GM13977 (cell line): Measurements from ENCODE around the gene PPP2R2B.

Experiments
- DNase-seq: peaks from one replicate; pipeline ENCODE4 v3.0.0; 2012; ENCODE audit warnings: low spot score
- CTCF ChIP-seq: IDR thresholded peaks from 2 replicates; pipeline ENCODE4 v1.5.1; 2012; ENCODE audit warnings: mild to moderate bottlenecking, control low read depth; ENCODE audit not compliant: insufficient read depth; ENCODE audit errors: extremely low read depth, missing control alignments
- in situ Hi-C: fragments of 300-500 bp; cut with MboI; formaldehyde crosslinking; loops from one replicate; pipeline ENCODE4 v1.12.0; 2022; ENCODE audit warnings: low sequenced_read_pairs, low pct_unique_long_range_greater_than_20kb, mixed read lengths, inconsistent platforms; ENCODE audit not compliant: unreplicated experiment

PPP2R2B gene

GRCh38 chr5:146805081-146805480, 73.5 kb downstream of the PPP2R2B start:
- TF ChIP-seq CTCF: no peak
- in situ Hi-C loops: no loop called here
- no peak for DNase-seq

DNA sequence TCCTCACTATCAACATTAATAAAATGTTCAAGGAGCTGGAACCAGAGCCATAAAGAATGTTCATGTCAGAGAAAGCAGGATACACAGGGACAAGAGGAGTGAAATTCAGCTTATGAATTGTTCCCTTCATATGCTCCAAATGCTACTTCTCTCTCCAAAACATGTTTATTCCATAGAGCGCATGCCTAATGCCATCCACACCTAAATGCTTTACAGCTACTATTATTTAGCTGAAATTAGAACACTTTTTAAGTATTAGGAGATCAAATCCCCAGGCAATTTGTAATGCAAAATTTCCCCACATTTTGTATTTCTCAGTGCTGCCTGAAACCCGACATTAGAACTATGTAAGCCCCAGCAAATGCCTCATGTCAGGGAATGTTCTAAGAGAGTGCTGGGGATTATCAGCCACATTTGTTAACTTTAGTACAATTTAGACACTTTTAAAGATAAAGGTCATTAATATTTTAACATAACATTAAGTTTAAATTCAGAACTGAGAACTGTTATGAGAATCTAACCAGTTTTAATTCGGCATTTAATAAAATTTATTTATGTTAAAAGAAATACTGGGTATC, 75.5 kb downstream of the PPP2R2B start:
- in situ Hi-C loops: no loop called here
- no peak for TF ChIP-seq CTCF
- DNase-seq: no peak

- no peak for TF ChIP-seq CTCF
- DNase-seq: no peak
- in situ Hi-C loops: no loop called here
Observed at GRCh38 chr5:146799671-146800070, 78.9 kb downstream of the PPP2R2B start.

DNA sequence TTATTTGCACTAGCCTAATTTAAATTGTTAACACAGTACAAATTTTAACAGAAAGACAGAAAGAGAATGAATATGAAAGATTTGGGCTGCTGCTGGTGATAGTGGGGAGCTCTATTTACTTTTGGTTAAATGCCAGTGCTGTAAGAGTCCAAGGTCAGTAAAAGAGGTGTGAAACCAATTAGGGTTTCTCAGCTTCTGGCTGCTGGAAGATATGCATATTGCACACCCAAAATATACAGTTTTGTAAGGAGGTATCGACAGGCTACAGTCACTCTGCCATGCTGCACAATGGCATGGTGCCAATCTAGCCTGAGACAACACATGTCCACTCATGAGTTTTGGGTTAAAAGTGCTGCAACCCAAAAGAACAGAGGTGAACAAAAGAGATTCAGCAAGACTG, 79.3 kb downstream of the PPP2R2B start:
- DNase-seq: no peak
- no peak for TF ChIP-seq CTCF
- in situ Hi-C loops: no loop called here

DNA sequence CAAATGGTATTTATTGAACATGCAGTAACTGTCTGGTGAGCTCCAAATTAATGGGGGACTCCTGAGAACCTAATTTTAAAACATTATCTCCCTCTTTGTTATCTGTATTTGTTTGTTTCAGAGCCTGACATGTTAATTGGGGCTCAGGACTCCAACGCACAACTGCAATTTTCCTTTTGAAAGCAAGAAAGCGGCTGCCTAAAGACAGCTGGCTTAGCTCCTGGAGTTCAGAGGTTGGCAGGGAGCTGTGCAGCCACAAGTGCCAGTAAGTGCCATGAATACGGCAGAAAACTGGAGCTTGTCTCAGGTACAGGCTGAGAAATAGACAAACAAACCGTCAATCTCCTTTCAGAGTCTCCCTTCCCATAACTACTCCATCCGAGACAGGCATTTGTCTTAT, 80.9 kb downstream of the PPP2R2B start:
- TF ChIP-seq CTCF: no peak
- no peak for DNase-seq
- in situ Hi-C loops: no loop called here

- DNase-seq: no peak
- in situ Hi-C loops: no loop called here
- no peak for TF ChIP-seq CTCF
Observed at GRCh38 chr5:146796911-146797310, 81.6 kb downstream of the PPP2R2B start.

DNA sequence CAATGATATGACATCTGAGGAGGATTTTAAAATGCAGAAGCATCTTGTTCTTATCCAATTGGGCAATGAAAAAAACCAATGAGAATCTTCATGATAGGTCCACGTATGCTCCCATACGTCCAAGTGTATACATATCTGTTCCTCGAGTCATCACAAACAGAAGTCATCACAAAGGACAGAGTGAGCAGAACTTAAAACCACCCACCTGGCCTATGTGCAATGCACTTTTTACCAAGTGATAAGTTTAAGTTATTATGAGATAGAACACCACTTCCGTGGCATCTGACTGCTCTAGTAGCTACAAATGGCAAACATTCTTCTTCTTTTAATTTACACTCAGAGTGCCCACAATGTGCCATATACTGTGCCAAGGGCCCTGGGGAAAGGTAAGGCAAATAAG, 82.4 kb downstream of the PPP2R2B start:
- DNase-seq: no peak
- in situ Hi-C loops: no loop called here
- TF ChIP-seq CTCF: no peak
